WTC11 (cell line): ENCODE measurements around the gene STPG2.

ENCODE experiments used
- ARID4B ChIP-seq: sonication (generic); formaldehyde crosslinking; IDR thresholded peaks from 2 replicates; pipeline ENCODE4 v1.8.0; 2023; ENCODE audit warnings: missing genetic modification reagents, mild to moderate bottlenecking, borderline replicate concordance
- ATF2 ChIP-seq: sonication (generic); formaldehyde crosslinking; IDR thresholded peaks from 2 replicates; pipeline ENCODE4 v1.8.1; 2022; ENCODE audit warnings: low read depth, missing genetic modification reagents, borderline replicate concordance
- CREM ChIP-seq: sonication (generic); formaldehyde crosslinking; IDR thresholded peaks from 2 replicates; pipeline ENCODE4 v1.8.1; 2022; ENCODE audit warnings: mild to moderate bottlenecking, missing genetic modification reagents, moderate library complexity
- CTCF ChIP-seq: fragments of 200-600 bp; IDR thresholded peaks from 2 replicates; pipeline ENCODE4 v1.8.0; 2022; ENCODE audit warnings: antibody characterized with exemption
- ELF4 ChIP-seq: sonication (generic); formaldehyde crosslinking; IDR thresholded peaks from 2 replicates; pipeline ENCODE4 v1.8.1; 2022; ENCODE audit warnings: low read depth, mild to moderate bottlenecking, moderate library complexity, missing genetic modification reagents
- ESRRA ChIP-seq: sonication (generic); formaldehyde crosslinking; IDR thresholded peaks from 2 replicates; pipeline ENCODE4 v1.8.1; 2022; ENCODE audit warnings: mild to moderate bottlenecking, missing genetic modification reagents, borderline replicate concordance
- JUN ChIP-seq: sonication (generic); formaldehyde crosslinking; IDR thresholded peaks from 2 replicates; pipeline ENCODE4 v1.8.0; 2023; ENCODE audit warnings: mild to moderate bottlenecking, missing genetic modification reagents
- NR1H2 ChIP-seq: sonication (generic); formaldehyde crosslinking; IDR thresholded peaks from 2 replicates; pipeline ENCODE4 v1.9.0; 2021; ENCODE audit warnings: mild to moderate bottlenecking, moderate library complexity, missing genetic modification reagents
- NR2C2 ChIP-seq: sonication (generic); formaldehyde crosslinking; IDR thresholded peaks from 2 replicates; pipeline ENCODE4 v1.8.0; 2022; ENCODE audit warnings: mild to moderate bottlenecking, missing genetic modification reagents
- NR3C1 ChIP-seq: sonication (generic); formaldehyde crosslinking; conservative IDR thresholded peaks from 2 replicates; pipeline ENCODE4 v1.8.1; 2023; ENCODE audit warnings: low read depth, mild to moderate bottlenecking, missing genetic modification reagents
- STAT6 ChIP-seq: sonication (generic); formaldehyde crosslinking; conservative IDR thresholded peaks from 2 replicates; pipeline ENCODE4 v1.8.1; 2023; ENCODE audit warnings: mild to moderate bottlenecking, low read depth, missing genetic modification reagents, moderate library complexity
- TP53 ChIP-seq: sonication (generic); formaldehyde crosslinking; IDR thresholded peaks from 2 replicates; pipeline ENCODE4 v1.8.1; 2023; ENCODE audit warnings: mild to moderate bottlenecking, missing genetic modification reagents
- USF2 ChIP-seq: sonication (generic); formaldehyde crosslinking; IDR thresholded peaks from 2 replicates; pipeline ENCODE4 v1.8.1; 2023; ENCODE audit warnings: mild to moderate bottlenecking, missing genetic modification reagents, moderate library complexity
- TF ChIP-seq, protein P1 (sequence below): sonication (generic); formaldehyde crosslinking; conservative IDR thresholded peaks from 2 replicates; pipeline ENCODE4 v1.8.1; 2022; ENCODE audit warnings: mild to moderate bottlenecking, missing genetic modification reagents

DNA sequence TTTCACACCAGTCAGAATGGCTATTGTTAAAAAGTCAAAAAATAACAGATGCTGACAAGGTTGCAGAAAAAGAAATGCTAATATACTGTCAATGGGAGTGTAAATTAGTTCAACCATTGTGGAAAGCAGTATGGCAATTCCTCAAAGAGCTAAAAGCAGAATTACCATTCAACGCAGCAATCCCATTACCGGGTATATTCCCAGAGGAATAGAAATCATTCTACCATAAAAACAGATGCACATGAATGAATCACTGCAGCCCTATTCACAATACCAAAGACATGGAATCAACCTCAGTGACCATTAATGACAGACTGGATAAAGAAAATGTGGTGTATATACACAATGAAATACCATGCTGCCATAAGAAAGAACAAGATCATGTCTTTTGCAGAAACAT, 243.0 kb downstream of the STPG2 start:
- TF ChIP-seq ARID4B (CRISPR knock-in tag) (no peak), USF2 (CRISPR knock-in tag) (no peak), NR1H2 (CRISPR knock-in tag) (no peak), ATF2 (CRISPR knock-in tag) (no peak), ESRRA (CRISPR knock-in tag) (no peak), NR3C1 (CRISPR knock-in tag) (no peak), CTCF (no peak), NR2C2 (CRISPR knock-in tag) (no peak), JUN (CRISPR knock-in tag) (no peak), ELF4 (CRISPR knock-in tag) (no peak), STAT6 (no peak), TP53 (CRISPR knock-in tag) (no peak), CREM (CRISPR knock-in tag) (no peak)
- TF ChIP-seq, protein P1, sequence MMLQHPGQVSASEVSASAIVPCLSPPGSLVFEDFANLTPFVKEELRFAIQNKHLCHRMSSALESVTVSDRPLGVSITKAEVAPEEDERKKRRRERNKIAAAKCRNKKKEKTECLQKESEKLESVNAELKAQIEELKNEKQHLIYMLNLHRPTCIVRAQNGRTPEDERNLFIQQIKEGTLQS (CRISPR knock-in tag) = no peak
